Endodermal cell (in vitro differentiated cells): ENCODE measurements around the gene LIPC. TPM values are rescaled to one million over a fixed set of nuclear protein-coding genes. Genes with fewer than 3 reads are reported as not detected.

Experiments
- DNase-seq: peaks from one replicate; pipeline ENCODE4 v3.0.0-alpha.2; 2017
- H3K27ac ChIP-seq: 2 replicates; pipeline ENCODE4 v1.5.1; 2013; ENCODE audit warnings: mild to moderate bottlenecking, low read depth, low read length, moderate library complexity
- H3K27me3 ChIP-seq: 2 replicates; pipeline ENCODE4 v1.6.1; 2013; ENCODE audit warnings: mild to moderate bottlenecking, low read length, moderate library complexity; ENCODE audit not compliant: insufficient read depth, control insufficient read depth, poor library complexity, severe bottlenecking
- H3K36me3 ChIP-seq: 2 replicates; pipeline ENCODE4 v1.7.0; 2013; ENCODE audit warnings: mild to moderate bottlenecking, low read length, moderate library complexity; ENCODE audit not compliant: control insufficient read depth, insufficient read depth
- H3K4me1 ChIP-seq: one replicate; pipeline ENCODE4 v1.7.0; 2013; ENCODE audit warnings: low read length; ENCODE audit not compliant: control insufficient read depth, insufficient read depth
- H3K4me3 ChIP-seq: 2 replicates; pipeline ENCODE4 v1.5.1; 2013; ENCODE audit warnings: mild to moderate bottlenecking, low read length, moderate library complexity
- H3K9ac ChIP-seq: 2 replicates; pipeline ENCODE4 v1.6.1; 2013; ENCODE audit warnings: mild to moderate bottlenecking, low read length, moderate library complexity; ENCODE audit not compliant: poor library complexity, severe bottlenecking; ENCODE audit errors: extremely low read depth
- H3K9me3 ChIP-seq: 2 replicates; pipeline ENCODE4 v1.6.1; 2013; ENCODE audit warnings: mild to moderate bottlenecking, low read length, moderate library complexity; ENCODE audit not compliant: control insufficient read depth
- H3K27ac Mint-ChIP-seq: 2 replicates; pipeline ENCODE4 v1.8.0; 2020; ENCODE audit warnings: mixed read lengths
- H3K27me3 Mint-ChIP-seq: 2 replicates; pipeline ENCODE4 v1.8.0; 2021; ENCODE audit warnings: mild to moderate bottlenecking, mixed read lengths; ENCODE audit not compliant: insufficient read depth
- H3K36me3 Mint-ChIP-seq: 2 replicates; pipeline ENCODE4 v1.8.0; 2020; ENCODE audit warnings: low read depth, mixed read lengths
- H3K4me1 Mint-ChIP-seq: 2 replicates; pipeline ENCODE4 v1.8.0; 2020; ENCODE audit warnings: mixed read lengths
- H3K4me3 Mint-ChIP-seq: 2 replicates; pipeline ENCODE4 v1.8.0; 2020; ENCODE audit warnings: mild to moderate bottlenecking, moderate library complexity, mixed read lengths
- H3K9me3 Mint-ChIP-seq: 2 replicates; pipeline ENCODE4 v1.8.0; 2020; ENCODE audit warnings: mild to moderate bottlenecking, mixed read lengths
- WGBS, 2 experiments: methylation state at CpG; one replicate each; pipeline versions ENCODE4 v1.1.5 to v1.1.7; 2013; ENCODE audit warnings: missing lambda C conversion rate in 2 of 2, mixed read lengths in 1 of 2; ENCODE audit not compliant: insufficient coverage in 1 of 2, insufficient read length in 1 of 2; 5-methylcytosine and 5-hydroxymethylcytosine counted together
- total RNA-seq, 2 donors: library from RNA; stranded (reverse); fragmentation: NEBNext Ultra II Directional in 1 of 2; extraction: Animal tissue kit (Norgen Biotek cat#: 25700) in 1 of 2; gene quantifications; 2 replicates in 1 of 2; 3 replicates in 1 of 2; pipeline ENCODE4 v1.2.1, GENCODE V29; 2021
- TF ChIP-seq, protein P1 (sequence below): fragments of 200-600 bp; sonication (generic); conservative IDR thresholded peaks from 2 replicates; pipeline ENCODE4 v1.5.0; 2021; ENCODE audit warnings: antibody characterized with exemption, mild to moderate bottlenecking

Gene LIPC
- total RNA-seq, 2 donors from 2014 or later: not detected

DNA sequence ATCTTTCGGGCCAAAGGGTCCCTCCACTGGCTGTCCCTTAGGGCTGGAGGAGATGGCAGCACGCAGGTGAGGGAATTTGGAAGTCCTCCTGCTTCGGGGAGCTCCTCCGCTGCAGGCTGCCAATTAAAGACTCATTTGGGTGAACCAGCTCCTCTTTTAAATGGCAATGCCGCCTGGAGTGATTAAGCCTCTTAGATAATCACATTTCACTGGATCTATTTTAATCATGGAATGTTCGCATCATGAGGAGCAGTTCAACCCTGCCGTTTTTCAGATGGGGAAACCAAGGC lies 117.9 kb downstream of the LIPC start:
- Mint-ChIP-seq H3K9me3 (no peaks in the 10 kb centered on the region), H3K4me3 (no peak overlapping the region), H3K4me1 (peaks cover 9% of the 10 kb centered on the region), H3K27me3 (peaks cover 1% of the 10 kb centered on the region), H3K36me3 (no peaks in the 10 kb centered on the region), H3K27ac (no peak overlapping the region)
- H3K4me1 ChIP-seq: peaks cover 3% of the 10 kb centered on the region
- H3K9me3 ChIP-seq: no peaks in the 10 kb centered on the region
- H3K4me3 ChIP-seq: no peak overlapping the region
- no peak overlapping the region for H3K9ac ChIP-seq
- DNase-seq: peak; percentile 33
- TF ChIP-seq, protein P1, sequence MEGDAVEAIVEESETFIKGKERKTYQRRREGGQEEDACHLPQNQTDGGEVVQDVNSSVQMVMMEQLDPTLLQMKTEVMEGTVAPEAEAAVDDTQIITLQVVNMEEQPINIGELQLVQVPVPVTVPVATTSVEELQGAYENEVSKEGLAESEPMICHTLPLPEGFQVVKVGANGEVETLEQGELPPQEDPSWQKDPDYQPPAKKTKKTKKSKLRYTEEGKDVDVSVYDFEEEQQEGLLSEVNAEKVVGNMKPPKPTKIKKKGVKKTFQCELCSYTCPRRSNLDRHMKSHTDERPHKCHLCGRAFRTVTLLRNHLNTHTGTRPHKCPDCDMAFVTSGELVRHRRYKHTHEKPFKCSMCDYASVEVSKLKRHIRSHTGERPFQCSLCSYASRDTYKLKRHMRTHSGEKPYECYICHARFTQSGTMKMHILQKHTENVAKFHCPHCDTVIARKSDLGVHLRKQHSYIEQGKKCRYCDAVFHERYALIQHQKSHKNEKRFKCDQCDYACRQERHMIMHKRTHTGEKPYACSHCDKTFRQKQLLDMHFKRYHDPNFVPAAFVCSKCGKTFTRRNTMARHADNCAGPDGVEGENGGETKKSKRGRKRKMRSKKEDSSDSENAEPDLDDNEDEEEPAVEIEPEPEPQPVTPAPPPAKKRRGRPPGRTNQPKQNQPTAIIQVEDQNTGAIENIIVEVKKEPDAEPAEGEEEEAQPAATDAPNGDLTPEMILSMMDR: no peak
- no peak overlapping the region for H3K27ac ChIP-seq
- H3K36me3 ChIP-seq: no peaks in the 10 kb centered on the region
- WGBS, 2 experiments: 95 to 98% methylated on average over 6 to 7 of the region's 7 CpGs
- no peaks in the 10 kb centered on the region for H3K27me3 ChIP-seq

DNA sequence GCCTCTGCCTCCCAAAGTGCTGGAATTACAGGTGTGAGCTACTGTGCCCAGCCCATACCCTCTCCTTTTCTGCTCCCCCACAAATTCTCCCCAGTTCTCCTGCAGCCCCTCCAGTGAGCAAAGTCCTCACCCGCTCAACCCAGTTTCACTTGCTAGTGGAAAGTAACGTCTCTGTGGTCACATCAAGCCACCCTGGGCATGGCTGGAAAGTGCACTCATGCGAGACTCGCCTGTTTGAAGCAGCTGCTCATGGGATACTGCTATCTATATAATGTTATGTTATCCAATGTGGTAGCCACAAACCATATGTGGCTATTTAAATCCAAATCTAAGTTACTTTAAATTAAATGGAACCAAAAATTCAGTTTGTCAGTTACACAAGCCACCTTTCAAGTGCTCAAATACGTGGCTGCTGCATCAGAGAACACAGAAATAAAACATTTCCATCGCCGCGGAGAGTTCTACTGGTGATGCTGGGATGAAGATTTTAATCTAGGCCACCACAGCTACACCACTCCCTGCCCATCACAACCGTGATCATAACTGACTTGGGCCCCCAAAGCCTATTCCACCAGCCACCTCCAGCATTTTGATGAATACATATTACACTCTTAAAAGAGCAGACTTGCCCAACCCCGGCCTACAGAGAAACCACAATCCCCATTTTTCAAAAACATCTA lies 119.4 kb downstream of the LIPC start:
- DNase-seq: peak; percentile 24
- no peaks in the 10 kb centered on the region for H3K27me3 ChIP-seq
- Mint-ChIP-seq H3K27ac (no peak overlapping the region), H3K36me3 (no peaks in the 10 kb centered on the region), H3K9me3 (no peaks in the 10 kb centered on the region), H3K4me1 (peaks cover 19% of the 10 kb centered on the region), H3K27me3 (peaks cover 1% of the 10 kb centered on the region), H3K4me3 (no peak overlapping the region)
- no peak overlapping the region for H3K9ac ChIP-seq
- no peak overlapping the region for H3K27ac ChIP-seq
- H3K4me3 ChIP-seq: no peak overlapping the region
- H3K4me1 ChIP-seq: peaks cover 3% of the 10 kb centered on the region
- no peaks in the 10 kb centered on the region for H3K36me3 ChIP-seq
- WGBS, 2 experiments: 88 to 92% methylated on average over 6 to 10 of the region's 10 CpGs
- TF ChIP-seq, protein P1: no peak
- no peaks in the 10 kb centered on the region for H3K9me3 ChIP-seq

DNA sequence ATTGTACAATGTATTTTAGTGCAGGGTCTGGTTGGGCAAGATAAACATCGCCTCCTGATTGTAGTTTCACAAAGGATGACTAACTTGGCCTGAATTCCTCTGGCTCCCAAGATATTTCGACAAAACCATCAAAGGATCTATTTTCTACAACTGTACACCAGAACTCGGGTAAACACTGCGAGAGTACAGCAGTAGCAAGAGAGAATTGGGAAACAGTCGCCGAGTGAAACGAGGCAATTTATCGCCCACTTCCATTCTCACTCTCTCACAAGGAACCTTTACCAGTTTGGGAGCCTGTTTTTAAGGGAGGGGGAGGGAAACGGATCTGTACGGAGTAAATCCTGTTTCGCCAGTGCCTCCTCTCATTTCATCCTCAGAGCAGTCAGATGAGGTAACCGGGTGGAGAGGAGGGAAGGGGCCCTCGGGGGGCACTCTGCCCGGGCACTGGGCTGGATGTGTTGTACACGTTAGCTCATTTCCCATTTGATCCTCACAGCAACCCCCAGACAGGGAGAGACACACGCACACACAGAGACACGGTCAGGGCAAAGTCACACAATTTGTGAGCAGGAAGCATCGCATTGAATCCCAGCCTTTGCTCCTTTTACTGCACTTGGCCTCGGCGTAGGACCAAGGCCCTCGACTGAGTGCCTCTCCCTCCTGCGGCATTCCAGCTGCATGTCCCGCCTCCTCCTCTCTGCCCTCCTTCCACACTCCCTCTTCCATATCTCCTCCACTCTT lies 120.1 kb downstream of the LIPC start:
- peaks cover 1% of the 10 kb centered on the region for H3K27me3 Mint-ChIP-seq
- peak; percentile 53 for DNase-seq
- H3K27ac Mint-ChIP-seq: no peak overlapping the region
- no peaks in the 10 kb centered on the region for H3K36me3 ChIP-seq
- H3K9me3 ChIP-seq: no peaks in the 10 kb centered on the region
- no peaks in the 10 kb centered on the region for H3K36me3 Mint-ChIP-seq
- TF ChIP-seq, protein P1: no peak
- H3K4me3 ChIP-seq: no peak overlapping the region
- 89 to 92% methylated on average over 11 to 22 of the region's 23 CpGs for WGBS, 2 experiments
- H3K4me3 Mint-ChIP-seq: no peak overlapping the region
- H3K27me3 ChIP-seq: no peaks in the 10 kb centered on the region
- peaks cover 16% of the 10 kb centered on the region for H3K4me1 Mint-ChIP-seq
- H3K9ac ChIP-seq: no peak overlapping the region
- no peak overlapping the region for H3K27ac ChIP-seq
- no peaks in the 10 kb centered on the region for H3K9me3 Mint-ChIP-seq
- peaks cover 3% of the 10 kb centered on the region for H3K4me1 ChIP-seq
